Hepatocyte (in vitro differentiated cells): ENCODE data around the gene WDR19.

Experiments used
- EZH2 ChIP-seq: fragments of 200-600 bp; sonication (generic); IDR thresholded peaks from 2 replicates; pipeline ENCODE4 v1.6.1; 2016; ENCODE audit warnings: antibody characterized with exemption, mild to moderate bottlenecking, borderline replicate concordance
- TF ChIP-seq, protein P1 (sequence below): fragments of 200-600 bp; sonication (generic); IDR thresholded peaks from 2 replicates; pipeline ENCODE4 v1.5.1; 2016; ENCODE audit warnings: antibody characterized with exemption, mild to moderate bottlenecking; ENCODE audit not compliant: poor library complexity

DNA sequence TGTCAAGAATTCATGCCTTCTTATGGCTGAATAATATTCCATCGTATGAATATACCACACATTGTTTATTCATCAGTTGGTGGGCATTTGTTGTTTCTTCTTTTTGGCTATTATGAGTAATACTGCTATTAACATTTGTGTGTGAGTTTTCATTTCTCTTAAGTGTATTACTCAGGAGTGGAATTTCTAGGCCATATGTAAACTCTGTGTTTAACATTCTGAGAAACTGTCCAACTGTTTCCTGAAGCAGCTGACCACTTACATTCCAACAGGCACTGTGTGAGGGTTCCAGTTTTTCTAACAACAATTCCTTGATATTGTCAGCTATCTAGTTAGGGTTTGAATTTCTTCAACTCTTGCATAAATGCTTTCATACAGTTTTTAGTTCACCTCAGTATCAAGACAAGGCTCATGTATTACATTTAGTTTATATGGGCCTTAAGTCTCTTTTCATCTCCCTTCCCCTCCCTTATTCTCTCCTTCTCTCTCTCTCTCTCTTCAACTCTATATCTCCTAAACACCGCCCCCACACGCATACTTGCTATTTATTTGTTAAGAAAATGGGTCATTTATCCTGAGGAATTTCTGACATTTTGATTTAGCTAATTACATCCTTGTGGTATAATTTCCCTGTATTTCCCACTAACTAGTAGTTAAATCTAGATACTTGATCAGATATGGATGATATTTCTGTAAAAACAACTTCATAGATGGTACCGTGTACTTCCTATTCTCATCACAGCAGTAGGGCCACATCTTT is 77.4 kb downstream of the WDR19 start:
- TF ChIP-seq, protein P1, sequence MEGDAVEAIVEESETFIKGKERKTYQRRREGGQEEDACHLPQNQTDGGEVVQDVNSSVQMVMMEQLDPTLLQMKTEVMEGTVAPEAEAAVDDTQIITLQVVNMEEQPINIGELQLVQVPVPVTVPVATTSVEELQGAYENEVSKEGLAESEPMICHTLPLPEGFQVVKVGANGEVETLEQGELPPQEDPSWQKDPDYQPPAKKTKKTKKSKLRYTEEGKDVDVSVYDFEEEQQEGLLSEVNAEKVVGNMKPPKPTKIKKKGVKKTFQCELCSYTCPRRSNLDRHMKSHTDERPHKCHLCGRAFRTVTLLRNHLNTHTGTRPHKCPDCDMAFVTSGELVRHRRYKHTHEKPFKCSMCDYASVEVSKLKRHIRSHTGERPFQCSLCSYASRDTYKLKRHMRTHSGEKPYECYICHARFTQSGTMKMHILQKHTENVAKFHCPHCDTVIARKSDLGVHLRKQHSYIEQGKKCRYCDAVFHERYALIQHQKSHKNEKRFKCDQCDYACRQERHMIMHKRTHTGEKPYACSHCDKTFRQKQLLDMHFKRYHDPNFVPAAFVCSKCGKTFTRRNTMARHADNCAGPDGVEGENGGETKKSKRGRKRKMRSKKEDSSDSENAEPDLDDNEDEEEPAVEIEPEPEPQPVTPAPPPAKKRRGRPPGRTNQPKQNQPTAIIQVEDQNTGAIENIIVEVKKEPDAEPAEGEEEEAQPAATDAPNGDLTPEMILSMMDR = no peak
- TF ChIP-seq EZH2 = no peak
